C4-2B (cell line): ENCODE measurements around the gene PNPLA6.

ENCODE experiments used
- ZFX ChIP-seq: fragments of 450-650 bp; IDR thresholded peaks from 2 replicates; pipeline ENCODE4 v1.6.1; 2017
- TF ChIP-seq, protein P1 (sequence below): fragments of 450-650 bp; conservative IDR thresholded peaks from 2 replicates; pipeline ENCODE4 v1.5.1; 2017; ENCODE audit warnings: mild to moderate bottlenecking

DNA sequence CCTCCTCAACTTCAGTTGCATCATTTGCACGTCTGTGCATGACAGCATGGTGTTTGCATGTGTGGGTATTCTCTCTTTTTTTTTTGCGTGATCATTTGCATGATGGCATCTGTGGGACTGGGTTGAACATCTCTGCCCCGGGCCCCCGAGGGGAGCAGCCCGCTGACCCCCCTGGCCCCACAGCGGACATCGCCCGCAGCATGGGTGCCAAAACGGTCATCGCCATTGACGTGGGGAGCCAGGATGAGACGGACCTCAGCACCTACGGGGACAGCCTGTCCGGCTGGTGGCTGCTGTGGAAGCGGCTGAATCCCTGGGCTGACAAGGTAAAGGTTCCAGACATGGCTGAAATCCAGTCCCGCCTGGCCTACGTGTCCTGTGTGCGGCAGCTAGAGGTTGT, 23.1 kb downstream of the PNPLA6 start:
- TF ChIP-seq, protein P1, sequence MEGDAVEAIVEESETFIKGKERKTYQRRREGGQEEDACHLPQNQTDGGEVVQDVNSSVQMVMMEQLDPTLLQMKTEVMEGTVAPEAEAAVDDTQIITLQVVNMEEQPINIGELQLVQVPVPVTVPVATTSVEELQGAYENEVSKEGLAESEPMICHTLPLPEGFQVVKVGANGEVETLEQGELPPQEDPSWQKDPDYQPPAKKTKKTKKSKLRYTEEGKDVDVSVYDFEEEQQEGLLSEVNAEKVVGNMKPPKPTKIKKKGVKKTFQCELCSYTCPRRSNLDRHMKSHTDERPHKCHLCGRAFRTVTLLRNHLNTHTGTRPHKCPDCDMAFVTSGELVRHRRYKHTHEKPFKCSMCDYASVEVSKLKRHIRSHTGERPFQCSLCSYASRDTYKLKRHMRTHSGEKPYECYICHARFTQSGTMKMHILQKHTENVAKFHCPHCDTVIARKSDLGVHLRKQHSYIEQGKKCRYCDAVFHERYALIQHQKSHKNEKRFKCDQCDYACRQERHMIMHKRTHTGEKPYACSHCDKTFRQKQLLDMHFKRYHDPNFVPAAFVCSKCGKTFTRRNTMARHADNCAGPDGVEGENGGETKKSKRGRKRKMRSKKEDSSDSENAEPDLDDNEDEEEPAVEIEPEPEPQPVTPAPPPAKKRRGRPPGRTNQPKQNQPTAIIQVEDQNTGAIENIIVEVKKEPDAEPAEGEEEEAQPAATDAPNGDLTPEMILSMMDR, result no peak
- no peak for TF ChIP-seq ZFX
